NCI-H345 treated with DMSO at 0.1 percent for 48 hours (cell line): ENCODE results near the gene PYGM.
"Not testable (repeated sequence)": the region's sequence is repeated elsewhere in the genome, so short reads cannot be mapped to it uniquely, and the experiment has no call there.

ENCODE experiments used
- DNase-seq: peaks from one replicate; lab custom pipeline; 2025; ENCODE audit not compliant: unreplicated experiment; lab: John Stamatoyannopoulos, UW

Gene PYGM

GRCh38 chr11:64718780-64719124, 41.0 kb downstream of the PYGM start:
- DNase-seq, result no peak

GRCh38 chr11:64718084-64718779, 41.5 kb downstream of the PYGM start:
- DNase-seq, result no peak

GRCh38 chr11:64717268-64717578, 42.6 kb downstream of the PYGM start:
- DNase-seq, result no peak

GRCh38 chr11:64716473-64717267, 43.1 kb downstream of the PYGM start:
- no peak for DNase-seq

GRCh38 chr11:64715756-64716472, 43.9 kb downstream of the PYGM start:
- no peak for DNase-seq

- DNase-seq, result no peak
Observed at GRCh38 chr11:64715110-64715509, 44.7 kb downstream of the PYGM start.

GRCh38 chr11:64714666-64715065, 45.1 kb downstream of the PYGM start:
- no peak for DNase-seq

- DNase-seq, result no peak
Observed at GRCh38 chr11:64713781-64714363, 45.9 kb downstream of the PYGM start.

- no peak for DNase-seq
Observed at GRCh38 chr11:64713016-64713707, 46.6 kb downstream of the PYGM start.

GRCh38 chr11:64712430-64713015, 47.3 kb downstream of the PYGM start:
- no peak for DNase-seq

- no peak for DNase-seq
Observed at GRCh38 chr11:64711956-64712362, 47.8 kb downstream of the PYGM start.

GRCh38 chr11:64711138-64711955, 48.4 kb downstream of the PYGM start:
- DNase-seq, result no peak

GRCh38 chr11:64710418-64711137, 49.2 kb downstream of the PYGM start:
- DNase-seq, result no peak

GRCh38 chr11:64705501-64705900, 54.3 kb downstream of the PYGM start:
- no peak for DNase-seq

GRCh38 chr11:64703048-64703447, 56.7 kb downstream of the PYGM start:
- no peak for DNase-seq

- DNase-seq, result not testable (repeated sequence)
Observed at GRCh38 chr11:64701956-64702355, 57.8 kb downstream of the PYGM start.

- no peak for DNase-seq
Observed at GRCh38 chr11:64698427-64698826, 61.3 kb downstream of the PYGM start.

- DNase-seq, result no peak
Observed at GRCh38 chr11:64697663-64698375, 62.0 kb downstream of the PYGM start.
